Left ventricle myocardium inferior (tissue), 1 donor: ENCODE measurements around the gene ST8SIA4. TPM values are rescaled to one million over a fixed set of nuclear protein-coding genes. Genes with fewer than 3 reads are reported as not detected.
A peak's percentile ranks its signal among the peaks of the same experiment; 100 is the strongest.

Experiments
- DNase-seq: peaks from one replicate; pipeline ENCODE4 v3.0.0-alpha.2; 2020
- H3K27ac ChIP-seq: fragments of 200-600 bp; replicated peaks from 2 replicates; pipeline ENCODE4 v1.8.0; 2021
- H3K27me3 ChIP-seq: fragments of 200-600 bp; 2 replicates; pipeline ENCODE4 v1.8.0; 2021; ENCODE audit warnings: low read depth
- H3K36me3 ChIP-seq: fragments of 200-600 bp; 2 replicates; pipeline ENCODE4 v1.8.0; 2021
- H3K4me1 ChIP-seq: fragments of 200-600 bp; 2 replicates; pipeline ENCODE4 v1.8.0; 2021
- H3K4me3 ChIP-seq: fragments of 200-600 bp; 2 replicates; pipeline ENCODE4 v1.8.0; 2021; ENCODE audit warnings: mild to moderate bottlenecking, moderate library complexity
- H3K9me3 ChIP-seq: fragments of 200-600 bp; replicated peaks from 2 replicates; pipeline ENCODE4 v1.8.0; 2021
- CTCF ChIP-seq: fragments of 200-600 bp; IDR thresholded peaks from 2 replicates; pipeline ENCODE4 v1.8.0; 2021; ENCODE audit warnings: antibody characterized with exemption, mild to moderate bottlenecking, borderline replicate concordance
- intact Hi-C: fragments of 100-400 bp; cut with micrococcal nuclease; formaldehyde crosslinking; loops from one replicate; pipeline ENCODE4 v1.11.0; 2022
- total RNA-seq: library from RNA; stranded (reverse); fragmentation: NEBNext Ultra II Directional; extraction: Animal tissue kit (Norgen Biotek cat#: 25700); gene quantifications from one replicate; pipeline ENCODE4 v1.2.1, GENCODE V29; 2021
- donor health status: DM: no; HTN: yes; CAD: no; lungs with severe emphysema.

The ST8SIA4 gene
- total RNA-seq, 1 donor from 2014 or later, result 3.2 TPM

- no peak for TF ChIP-seq CTCF
- DNase-seq, result no peak
- H3K4me1 ChIP-seq, result peaks cover 26% of the 10 kb centered on the region
Measured at GRCh38 chr5:100823812-100824211, 79.3 kb downstream of the ST8SIA4 start.

DNA sequence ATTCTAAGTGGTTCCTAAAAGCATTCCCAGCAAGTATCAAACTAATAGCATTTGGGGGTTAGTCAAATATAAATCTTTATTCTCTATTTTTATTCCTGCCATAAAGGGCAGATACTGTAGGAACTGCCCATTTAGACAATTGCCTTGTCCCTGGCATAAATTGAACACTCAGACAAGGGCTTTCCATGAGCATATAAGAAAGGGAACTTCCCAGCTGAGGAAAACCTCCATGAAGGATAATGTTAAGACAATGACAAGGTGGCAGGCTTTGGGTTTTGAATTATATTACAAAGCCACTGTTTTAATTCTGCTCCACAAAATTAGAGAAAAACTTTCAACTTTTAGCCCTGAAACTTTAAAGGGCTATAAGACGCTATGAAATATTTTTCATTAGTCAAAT, 81.3 kb downstream of the ST8SIA4 start:
- no peaks in the 10 kb centered on the region for H3K9me3 ChIP-seq

More at GRCh38 chr5:100823812-100824211, 79.3 kb downstream of the ST8SIA4 start:
- H3K9me3 ChIP-seq, result no peaks in the 10 kb centered on the region
- intact Hi-C loops, result no loop called here
- H3K4me3 ChIP-seq, result no peak overlapping the region
- H3K36me3 ChIP-seq, result no peaks in the 10 kb centered on the region
- H3K27ac ChIP-seq, result no peak overlapping the region
- H3K27me3 ChIP-seq, result no peaks in the 10 kb centered on the region

GRCh38 chr5:100818340-100818739, 84.7 kb downstream of the ST8SIA4 start:
- TF ChIP-seq CTCF, result no peak
- Histone ChIP-seq H3K4me3 (peak overlapping the region; percentile 34), H3K36me3 (no peaks in the 10 kb centered on the region), H3K9me3 (no peaks in the 10 kb centered on the region), H3K27me3 (no peaks in the 10 kb centered on the region), H3K4me1 (peaks cover 7% of the 10 kb centered on the region), H3K27ac (no peak overlapping the region)
- DNase-seq, result no peak
- intact Hi-C loops, result no loop called here

More for the DNA sequence above, 81.3 kb downstream of the ST8SIA4 start:
- Histone ChIP-seq H3K27me3 (no peaks in the 10 kb centered on the region), H3K36me3 (no peaks in the 10 kb centered on the region), H3K4me1 (peaks cover 5% of the 10 kb centered on the region), H3K4me3 (no peak overlapping the region), H3K27ac (no peak overlapping the region)
- TF ChIP-seq CTCF, result no peak
- DNase-seq, result no peak
- intact Hi-C loops, result no loop called here

- DNase-seq, result no peak
- H3K9me3 ChIP-seq, result peaks cover 10% of the 10 kb centered on the region
- H3K4me3 ChIP-seq, result no peak overlapping the region
- intact Hi-C loops, result no loop called here
- no peak for TF ChIP-seq CTCF
- no peaks in the 10 kb centered on the region for H3K4me1 ChIP-seq
- no peak overlapping the region for H3K27ac ChIP-seq
- H3K36me3 ChIP-seq, result no peaks in the 10 kb centered on the region
- no peaks in the 10 kb centered on the region for H3K27me3 ChIP-seq
Measured at GRCh38 chr5:100803397-100803796, 99.7 kb downstream of the ST8SIA4 start.

GRCh38 chr5:100802208-100802607, 100.9 kb downstream of the ST8SIA4 start:
- intact Hi-C loops, result no loop called here
- Histone ChIP-seq H3K27me3 (no peaks in the 10 kb centered on the region), H3K27ac (no peak overlapping the region), H3K36me3 (no peaks in the 10 kb centered on the region), H3K9me3 (peaks cover 10% of the 10 kb centered on the region), H3K4me3 (no peak overlapping the region), H3K4me1 (no peaks in the 10 kb centered on the region)
- TF ChIP-seq CTCF, result no peak
- no peak for DNase-seq

- intact Hi-C loops, result no loop called here
- H3K4me3 ChIP-seq, result no peak overlapping the region
- H3K36me3 ChIP-seq, result no peaks in the 10 kb centered on the region
- DNase-seq, result no peak
- TF ChIP-seq CTCF, result no peak
- H3K27ac ChIP-seq, result no peak overlapping the region
- peaks cover 10% of the 10 kb centered on the region for H3K9me3 ChIP-seq
- no peaks in the 10 kb centered on the region for H3K4me1 ChIP-seq
- no peaks in the 10 kb centered on the region for H3K27me3 ChIP-seq
Measured at GRCh38 chr5:100800562-100800961, 102.5 kb downstream of the ST8SIA4 start.
